Stimulated activated CD4-positive, alpha-beta T cell treated with anti-CD3 and anti-CD28 coated beads, Interleukin-2, amount 100 ng/mL, for 24 hours (primary cell): ENCODE data around the gene GPAT2.
"Not testable (repeated sequence)": the region's sequence is repeated elsewhere in the genome, so short reads cannot be mapped to it uniquely, and the experiment has no call there.

Source experiments
- DNase-seq, 2 donors: peaks; one replicate each; pipeline ENCODE4 v3.0.0-alpha.2; 2020

GPAT2 gene

DNA sequence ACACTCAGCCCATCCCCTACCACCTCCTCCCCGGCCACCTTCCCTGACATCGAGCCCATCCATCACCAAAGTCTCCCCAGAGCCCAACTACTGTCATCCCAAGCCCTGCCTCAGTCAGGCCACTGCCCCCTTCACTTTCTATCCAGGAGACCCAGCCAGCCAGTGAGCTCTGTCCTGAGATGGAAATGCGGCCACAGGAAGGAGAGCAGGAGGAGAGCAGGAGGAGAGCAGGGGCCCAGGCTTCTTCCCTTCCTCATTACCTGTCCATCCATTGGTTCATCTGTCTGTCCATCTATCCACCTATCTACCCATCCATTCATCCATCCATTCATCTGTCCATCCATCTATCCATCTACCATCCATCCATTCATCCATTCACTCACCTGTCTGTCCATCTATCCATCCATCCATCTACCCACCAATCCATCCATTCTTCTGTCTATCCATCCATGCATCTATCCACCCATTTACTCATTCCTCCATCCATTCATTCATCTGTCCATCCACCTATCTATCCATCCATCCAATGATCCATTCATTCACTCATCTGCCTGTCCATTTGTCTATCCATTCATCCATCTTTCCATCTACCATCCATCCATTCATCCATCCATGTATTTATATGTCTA is 29.4 kb upstream of the GPAT2 start:
- not testable (repeated sequence) for DNase-seq

DNA sequence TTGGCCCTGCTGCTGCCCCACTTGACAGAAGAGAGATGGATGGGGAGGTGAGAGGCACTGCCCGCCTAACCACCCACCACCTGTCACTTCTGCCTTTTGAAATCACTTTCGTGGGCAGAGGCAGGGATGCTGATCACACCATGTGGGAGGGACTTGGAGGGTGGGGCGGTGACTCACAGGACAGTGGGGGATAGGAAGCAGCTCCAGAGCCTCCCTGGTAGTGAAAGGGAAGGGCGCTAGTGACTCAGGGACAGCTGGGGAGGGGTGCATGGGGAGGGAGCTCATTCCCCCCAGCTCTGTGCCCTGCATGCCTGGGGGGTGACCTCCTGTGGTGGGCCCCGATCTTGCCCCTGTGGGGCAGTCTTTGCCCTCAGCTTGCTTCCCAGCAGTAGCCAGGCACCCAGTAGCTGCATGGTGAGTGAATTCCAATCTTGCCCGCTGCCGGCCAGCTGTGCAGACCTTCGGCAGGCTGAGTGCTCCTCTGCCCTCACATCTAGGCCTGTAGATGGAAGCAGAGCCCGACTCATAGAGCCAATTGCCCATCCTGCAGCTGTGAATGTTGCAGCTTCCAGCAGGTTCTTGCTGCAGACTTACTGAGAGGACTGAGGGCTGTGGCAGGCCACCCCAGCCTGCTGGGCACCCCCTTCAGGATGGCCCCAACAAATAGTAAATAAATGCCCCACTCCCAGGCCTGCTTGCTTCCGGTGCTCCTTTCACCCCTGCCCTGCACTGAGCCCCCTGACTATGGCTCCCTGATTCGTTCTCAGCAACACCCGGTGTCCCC is 28.6 kb upstream of the GPAT2 start:
- peak in 1 of 2 donors; percentile 22 for DNase-seq

DNA sequence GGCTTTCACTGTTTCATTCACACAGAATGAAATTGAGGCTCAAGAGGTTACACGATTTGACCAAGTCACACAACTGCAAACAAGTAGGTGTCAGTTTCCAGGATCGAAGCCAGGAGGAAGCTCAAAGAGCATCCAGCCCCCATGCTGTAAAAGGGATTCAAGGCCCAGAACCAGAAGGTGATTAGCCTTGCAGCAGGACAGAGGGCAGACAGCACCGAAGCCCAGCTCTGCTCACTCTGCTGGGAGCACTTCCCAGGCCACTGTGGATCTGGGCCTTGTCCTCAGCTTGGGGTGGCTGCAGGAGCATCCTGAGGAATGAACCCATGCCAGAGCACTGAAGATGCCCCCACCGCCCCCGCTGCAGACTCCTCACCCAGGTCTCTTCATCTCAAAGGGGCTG is 27.8 kb upstream of the GPAT2 start:
- not testable (repeated sequence) for DNase-seq

DNA sequence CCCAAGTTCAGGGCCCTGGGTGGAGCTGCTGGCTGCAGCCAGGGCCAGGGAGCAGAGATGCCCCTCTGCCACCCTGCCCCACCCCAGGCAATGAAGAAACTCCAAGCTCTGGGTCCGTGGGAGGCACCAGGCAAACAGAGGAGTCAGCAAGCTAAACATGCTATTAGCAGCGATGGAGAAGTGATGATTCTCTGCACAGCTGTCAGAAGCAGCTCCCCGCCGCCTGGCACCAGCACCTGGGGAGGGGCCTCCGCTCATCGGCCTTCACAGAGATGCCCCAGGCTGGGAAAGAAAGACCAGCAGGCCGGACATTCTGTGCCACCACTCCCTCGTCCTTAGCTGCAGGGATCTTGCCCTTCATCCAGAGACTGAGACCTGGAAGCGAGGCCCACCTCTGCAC is 27.2 kb upstream of the GPAT2 start:
- not testable (repeated sequence) for DNase-seq

DNA sequence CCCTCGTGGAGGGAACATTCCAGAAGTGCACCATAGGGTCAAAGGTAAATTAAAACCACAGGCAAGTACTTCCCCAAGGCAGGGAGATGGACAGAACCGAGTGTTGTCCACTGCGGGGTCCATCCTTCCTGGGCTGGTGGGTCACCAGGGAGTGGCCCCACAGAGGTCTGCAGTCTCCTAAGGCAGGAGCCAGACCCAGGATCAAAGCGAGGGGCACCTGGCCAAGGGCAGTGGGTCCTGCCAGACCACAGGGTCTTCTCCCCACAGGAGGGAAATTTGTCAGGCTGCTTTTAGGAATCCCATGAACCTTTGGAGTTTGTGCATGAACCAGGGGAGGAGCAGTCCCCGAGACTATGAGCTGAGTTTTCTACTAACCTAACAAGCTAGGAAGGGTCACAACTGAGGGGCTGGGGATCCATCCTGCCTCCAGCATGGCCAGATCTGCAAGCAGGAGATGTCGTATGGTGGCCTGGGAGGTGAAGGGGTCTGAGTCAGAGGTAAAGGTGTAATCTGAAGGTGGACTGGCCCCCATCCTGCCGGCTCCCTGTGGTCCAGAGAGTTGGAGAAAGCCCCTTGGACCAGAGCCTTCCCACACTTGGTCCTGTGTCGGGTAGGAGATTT is 26.6 kb upstream of the GPAT2 start:
- not testable (repeated sequence) for DNase-seq

DNA sequence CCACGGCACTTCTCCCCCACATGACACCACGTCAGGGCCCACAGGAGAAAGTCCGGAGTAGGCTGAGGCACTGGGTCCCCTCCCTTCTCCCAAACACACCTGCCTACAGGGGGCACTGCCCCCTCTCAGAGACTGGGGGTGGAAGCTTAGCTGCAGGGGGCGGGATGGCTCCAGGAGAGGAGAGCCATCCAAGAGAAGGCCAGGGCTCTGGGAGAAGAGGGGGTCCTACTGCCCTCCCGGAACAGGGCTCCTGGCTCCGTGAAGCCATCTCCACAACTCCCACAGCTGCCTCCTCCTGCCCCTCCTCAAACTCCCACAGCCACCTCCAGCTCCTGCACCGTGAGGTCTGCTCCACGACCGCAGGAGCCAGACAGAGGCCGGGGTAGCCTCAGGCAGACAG is 25.6 kb upstream of the GPAT2 start:
- not testable (repeated sequence) for DNase-seq

DNA sequence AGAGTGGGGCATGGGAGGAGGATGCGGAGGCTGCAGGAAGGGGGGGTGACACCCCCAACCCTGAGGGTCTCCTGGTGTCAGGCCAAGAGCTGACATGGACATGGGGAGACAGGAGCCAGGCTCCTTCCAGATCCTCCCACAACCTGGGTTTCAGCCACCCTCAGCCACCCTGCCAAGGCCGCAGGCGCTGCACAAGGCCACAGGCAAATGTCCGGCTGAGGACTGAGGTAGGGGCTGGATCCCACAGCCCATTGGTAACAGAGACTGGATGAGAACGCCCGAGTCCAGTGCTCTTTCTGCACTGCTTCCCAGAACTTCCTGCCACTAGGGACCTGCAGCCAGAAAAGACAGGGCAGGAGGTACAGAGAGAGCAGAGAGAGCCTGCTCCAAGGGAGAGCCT is 24.7 kb upstream of the GPAT2 start:
- DNase-seq: not testable (repeated sequence)

DNA sequence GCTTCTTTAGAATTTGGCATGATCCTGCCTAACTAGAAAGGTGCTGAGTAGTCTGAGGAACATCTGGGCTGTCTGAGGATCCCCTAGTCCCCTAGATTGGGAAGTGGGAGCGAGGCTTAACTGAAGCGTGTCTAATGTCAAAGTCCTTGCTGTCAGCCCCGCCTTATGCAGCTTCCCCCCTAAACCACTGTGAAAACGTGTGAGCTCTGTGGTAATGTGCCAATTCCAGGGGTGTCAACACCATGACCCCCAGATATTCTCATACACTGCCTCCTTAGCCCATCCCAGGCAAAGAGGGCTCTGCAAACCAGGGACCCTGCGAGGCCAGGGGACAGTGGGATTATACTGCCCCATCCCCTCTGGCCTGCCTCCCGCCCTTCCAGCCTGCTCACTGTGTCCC is 21.1 kb upstream of the GPAT2 start:
- not testable (repeated sequence) for DNase-seq

DNA sequence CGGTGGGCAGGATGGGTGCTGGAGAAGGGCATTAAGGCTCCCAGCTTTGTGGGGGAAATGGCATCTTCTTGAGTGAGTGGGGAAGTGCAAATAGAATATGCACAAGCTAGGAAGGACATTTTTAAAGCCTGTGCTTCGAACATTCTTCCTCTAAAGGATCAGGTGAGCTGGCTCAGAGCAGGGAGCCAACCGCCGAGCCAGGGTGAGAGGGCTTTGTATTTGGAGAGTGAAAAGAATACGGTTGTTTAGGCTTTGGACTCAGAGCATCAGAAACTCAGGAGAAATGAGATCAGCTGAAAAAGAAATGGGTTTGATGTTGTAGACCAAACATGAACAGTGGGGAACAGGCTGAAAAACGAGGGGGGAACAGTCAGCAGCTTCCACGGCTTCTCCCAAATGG is 19.8 kb upstream of the GPAT2 start:
- not testable (repeated sequence) for DNase-seq

DNA sequence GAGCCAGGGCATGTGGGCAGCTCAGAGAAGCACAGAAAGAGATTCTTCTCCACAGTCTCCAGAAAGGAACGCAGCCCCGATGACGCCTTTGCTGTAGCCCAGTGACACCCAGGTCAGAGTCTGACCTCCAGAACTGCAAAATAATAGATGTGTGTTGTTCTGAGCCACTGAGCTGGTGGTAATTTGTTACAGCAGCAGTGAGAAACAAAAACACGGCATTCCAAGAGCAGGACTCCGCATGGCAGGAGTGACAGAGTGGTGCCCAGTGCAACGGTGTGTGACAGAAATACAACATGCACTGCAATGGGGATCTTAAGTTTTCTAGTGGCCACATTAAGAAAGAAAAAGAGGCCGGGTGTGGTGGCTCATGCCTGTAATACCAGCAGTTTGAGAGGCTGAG is 18.7 kb upstream of the GPAT2 start:
- not testable (repeated sequence) for DNase-seq

DNA sequence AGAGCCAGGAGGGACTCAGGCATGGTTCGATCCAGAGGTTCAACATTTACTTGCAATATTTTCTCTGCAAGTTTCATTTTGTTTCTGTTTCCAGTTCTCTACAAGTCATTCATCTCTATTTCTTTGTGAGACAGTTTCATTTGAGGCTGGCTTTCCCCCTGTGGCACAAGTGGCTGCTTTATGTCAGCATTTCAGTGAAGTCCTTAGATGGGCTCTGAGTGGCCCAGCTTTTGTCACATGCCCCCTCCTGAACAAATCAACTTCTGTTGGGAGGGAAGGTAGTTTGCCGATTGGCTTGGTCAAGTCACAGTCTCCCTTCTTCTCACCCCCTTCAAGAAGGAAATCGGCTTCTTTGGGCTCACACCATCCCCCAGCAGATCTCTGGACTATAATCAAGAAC is 17.9 kb upstream of the GPAT2 start:
- DNase-seq: not testable (repeated sequence)

DNA sequence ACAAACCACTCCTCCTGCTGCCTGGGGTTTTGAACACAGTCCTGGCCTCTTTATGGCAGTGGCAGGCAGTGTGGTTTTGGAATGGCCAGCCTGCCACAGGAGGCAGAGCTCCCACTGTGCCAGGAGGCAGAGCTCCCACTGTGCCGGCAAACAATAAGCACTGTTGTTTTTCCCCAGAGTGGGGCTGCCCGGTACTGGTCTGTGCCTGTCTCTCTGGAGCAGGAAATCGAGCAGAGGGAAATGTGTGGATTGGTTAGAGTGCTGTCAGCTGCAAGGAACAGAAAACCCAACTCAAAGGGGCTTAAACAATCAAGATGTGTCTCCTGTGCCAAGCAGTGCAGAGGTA is 15.2 kb upstream of the GPAT2 start:
- not testable (repeated sequence) for DNase-seq

DNA sequence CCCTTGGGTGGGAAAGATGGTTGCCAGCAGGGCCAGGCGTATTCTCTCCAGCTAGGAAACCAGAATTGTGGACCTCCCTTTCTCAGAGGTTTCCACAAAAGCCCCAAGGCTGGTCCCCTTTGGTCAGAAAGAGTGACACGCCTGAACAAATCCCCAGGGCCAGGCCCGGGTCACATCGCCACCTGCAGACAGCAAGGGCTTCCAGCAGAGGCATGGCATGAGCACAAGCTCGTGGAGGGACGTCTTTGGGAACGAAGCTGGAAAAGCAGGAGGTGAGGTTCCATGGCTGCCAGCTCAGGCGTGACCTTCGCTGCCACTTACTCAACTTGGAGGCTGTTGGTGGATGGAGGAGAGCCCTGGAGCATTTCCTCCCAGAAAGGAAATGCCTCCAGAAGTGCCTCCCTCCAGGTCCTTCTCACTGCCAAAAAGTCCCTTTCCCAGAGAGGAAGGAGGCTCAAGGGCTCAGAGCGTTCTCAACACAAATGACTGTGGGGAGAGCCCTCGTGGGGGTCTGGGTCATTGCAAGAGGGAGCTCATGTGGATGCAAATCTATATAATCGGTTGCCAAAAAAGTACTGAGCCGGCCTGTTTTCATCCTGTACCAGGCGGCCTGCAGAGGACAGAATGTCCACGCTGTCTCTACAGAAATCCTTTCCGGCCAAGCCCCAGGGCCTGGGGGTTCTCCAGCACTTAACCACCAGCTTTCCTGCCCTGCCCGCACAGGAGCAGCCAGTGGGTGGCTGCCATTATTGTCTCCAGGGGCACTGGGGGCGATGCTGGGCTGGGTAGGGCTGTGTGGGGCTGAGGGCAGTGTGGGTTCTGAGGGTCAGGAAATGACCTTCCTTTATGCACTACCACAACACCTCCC is 14.6 kb upstream of the GPAT2 start:
- DNase-seq: not testable (repeated sequence)

DNA sequence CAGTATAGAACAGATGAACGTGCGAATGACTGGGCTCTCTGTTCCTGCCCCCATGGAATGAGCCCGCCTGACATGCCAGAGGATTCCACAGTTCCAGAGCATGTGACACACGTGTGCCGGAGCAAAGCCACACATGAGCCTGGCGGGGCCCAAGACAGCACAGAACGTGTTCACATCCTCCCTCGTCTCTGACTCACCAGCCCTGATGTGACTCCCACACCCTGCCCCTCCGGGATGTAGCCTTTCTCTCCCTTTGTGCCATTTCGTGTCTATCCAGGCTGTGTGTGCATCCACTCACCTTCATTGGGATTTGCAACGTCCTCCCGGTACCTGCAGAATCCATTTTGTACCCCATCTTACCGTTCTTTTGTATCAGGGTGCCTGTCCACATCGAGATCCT is 838 bp upstream of the GPAT2 start:
- DNase-seq: not testable (repeated sequence)

DNA sequence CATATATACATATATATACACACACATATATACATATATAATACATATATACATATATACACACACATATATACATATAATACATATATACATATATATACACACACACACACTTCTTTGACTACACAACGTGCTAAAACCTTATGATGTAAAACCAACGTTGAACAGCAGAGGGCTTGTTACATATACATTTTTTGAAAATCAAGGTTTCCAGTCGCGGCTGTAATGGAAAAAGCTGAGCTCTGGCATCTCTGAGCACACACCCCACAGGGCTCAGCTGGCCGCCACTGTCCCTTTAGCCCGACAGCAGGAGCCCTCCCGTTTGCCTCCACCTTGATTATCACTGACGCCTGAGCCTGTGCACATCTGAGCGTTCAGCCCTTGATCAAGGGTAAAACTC is 719 bp downstream of the GPAT2 start:
- DNase-seq: not testable (repeated sequence)

DNA sequence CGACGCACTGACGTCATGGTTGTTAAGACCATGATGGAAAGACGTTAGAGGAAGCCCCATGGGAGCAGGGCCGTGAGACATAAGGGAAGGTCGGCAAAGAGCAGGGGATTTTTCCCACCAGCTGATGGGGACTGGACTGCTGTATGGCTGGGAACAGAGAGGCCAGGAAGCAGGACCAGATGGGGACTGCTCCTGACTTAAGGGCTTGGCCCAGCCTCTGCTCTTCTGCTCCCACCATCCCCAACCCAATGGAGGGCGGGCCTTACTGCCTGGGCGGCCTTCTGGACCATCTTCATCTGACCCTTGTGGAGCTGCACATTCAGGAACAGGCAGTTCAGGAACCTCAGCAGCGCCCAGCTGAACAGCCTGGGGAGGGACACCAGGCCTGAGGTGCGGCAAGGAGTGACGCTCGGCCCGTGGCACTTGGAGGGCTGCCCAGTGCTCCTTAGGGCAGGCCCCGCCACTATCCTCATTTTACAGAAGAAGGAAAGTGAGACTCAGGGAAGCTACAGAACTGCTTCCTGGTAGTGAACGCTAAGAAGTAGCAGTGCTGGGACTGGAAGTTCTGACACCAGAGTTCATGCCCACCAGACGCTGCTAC is 6.9 kb downstream of the GPAT2 start:
- not testable (repeated sequence) for DNase-seq

DNA sequence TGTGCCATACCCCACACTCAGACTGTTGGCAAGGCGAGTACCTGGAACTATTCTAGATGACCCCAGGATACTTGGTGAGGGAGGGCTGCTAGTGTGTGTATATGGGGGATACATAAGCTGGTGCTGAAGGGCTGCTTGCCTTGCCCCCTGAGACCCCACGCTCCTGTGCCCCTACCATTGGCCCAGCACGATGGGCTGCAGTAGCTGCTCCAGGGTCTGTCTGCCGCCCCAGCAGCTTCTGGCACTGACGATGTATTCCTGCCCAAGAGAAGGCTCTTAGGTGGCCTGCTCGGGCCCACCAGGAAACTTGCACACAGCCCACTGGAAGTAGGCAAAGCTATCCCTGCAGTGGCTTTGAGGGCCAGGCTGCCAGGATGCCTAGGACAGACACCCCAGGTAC is 9.0 kb downstream of the GPAT2 start:
- not testable (repeated sequence) for DNase-seq

DNA sequence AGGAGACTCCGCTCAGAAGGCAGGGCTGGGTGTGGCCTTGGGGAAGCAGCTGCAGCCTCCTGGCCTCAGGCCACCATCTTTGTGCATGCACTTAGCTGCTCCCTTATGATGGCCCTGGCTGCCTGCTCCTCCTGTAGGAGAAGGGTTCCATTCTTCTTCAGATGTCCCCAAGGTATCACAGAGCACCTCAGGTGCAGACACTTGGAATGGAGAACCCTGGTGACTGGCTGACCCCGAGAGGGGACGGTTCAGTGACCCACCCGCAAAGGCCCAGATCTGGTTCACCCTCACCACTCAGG is 9.6 kb downstream of the GPAT2 start:
- no peak for DNase-seq

DNA sequence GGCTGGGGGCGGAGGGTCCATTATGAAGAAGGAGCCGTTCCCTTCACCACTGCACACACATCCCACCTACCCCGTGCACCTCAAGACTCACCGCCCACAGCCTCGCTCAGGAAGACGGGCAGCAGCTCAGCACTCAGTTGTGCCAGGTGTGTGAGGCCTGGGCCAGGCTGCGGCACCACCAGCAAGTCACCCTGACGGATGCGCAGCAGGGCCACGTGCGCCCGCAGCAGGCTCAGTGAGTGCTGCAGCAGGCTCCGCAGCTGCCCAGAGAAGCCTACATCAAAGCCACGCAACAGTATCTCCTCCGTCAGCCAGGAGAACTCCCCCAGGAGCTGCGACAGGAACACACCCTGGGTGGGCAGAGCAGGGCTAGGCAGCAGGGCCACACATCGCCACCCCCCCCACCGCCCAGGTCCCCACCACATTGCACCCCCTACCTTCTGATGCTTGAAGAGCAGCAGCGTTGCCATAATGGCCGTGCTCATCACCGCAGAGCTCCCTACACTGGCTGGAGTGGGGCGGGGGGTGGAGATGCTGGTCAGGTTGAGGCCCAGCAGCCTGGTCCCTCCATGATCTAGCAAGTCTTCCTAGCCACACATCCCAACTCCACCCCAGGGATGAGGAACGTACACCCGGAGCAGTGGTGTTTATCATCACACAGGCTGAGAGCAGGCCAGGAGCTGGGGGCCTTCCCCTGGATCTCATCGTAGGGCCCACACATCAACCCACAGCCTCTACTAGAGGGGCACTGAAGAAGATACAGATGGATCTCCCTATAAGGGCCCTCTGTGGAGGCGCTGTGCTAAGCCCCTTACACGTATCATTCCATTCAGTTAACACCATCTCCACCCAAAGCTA is 10.2 kb downstream of the GPAT2 start:
- no peak for DNase-seq

DNA sequence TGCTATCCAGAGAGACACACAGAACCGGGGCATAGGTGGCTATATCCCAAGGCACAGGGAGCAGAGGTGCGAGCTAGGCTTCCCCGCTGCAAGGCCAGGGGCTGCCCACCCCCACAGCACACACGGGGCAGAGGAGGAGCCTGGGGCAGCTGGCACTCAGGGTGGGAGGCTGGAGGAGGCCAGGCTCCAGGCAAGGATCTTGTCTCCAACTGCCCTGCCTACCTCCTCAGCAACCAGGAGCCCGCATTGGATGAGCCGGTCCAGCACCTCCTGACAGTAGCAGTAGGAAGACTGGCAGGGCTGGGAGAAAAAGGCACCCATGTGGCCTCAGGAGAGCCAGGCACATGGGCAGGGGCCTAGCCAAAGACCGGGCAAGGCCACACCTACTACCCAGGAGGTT is 11.0 kb downstream of the GPAT2 start:
- not testable (repeated sequence) for DNase-seq

DNA sequence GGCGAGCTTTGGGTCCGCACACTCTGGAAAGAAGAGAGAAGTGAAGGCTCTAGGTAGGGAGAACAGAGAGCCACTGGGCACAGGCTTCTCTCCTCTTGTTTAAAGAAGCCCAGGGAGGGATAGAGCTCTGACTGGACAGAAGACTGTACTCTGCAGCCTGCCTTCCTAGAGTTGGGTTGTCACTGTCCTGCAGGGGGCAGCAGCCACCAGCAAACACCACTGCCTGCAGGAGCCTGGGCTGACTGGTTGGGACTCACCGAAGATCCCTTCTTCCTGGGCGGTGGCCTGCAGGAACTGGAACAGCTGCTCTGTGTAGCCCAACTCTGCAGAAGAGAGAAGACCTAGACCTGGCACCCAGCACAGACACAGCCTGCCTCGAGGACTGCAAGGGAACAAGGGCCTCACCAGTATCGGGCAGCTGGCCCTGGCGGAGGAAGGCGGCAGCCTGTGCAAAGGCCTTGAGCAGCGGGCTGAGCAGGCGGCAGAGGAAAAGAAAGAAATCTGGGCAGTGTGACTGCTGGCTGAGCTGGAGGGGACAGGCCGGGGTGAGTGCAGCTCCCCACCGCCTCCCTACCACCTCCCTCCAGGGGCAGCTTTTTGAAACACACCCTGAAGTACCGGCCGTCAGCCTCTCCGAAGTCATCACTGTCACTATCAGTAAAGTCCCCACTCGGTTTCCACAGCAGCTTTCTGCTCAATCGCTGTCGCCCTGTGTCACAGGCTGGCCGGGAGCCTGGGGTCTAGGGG is 11.8 kb downstream of the GPAT2 start:
- DNase-seq: peak; percentile 77 to 78
